ENCODE data around the gene CCDC175. TPM values are rescaled to one million over a fixed set of nuclear protein-coding genes. Genes with fewer than 3 reads are reported as not detected.

The CCDC175 gene
- total RNA-seq (2021) (not detected in 2 replicates), Bru-seq, nascent RNA (percentile 2 among the genes with signal in this experiment), BruChase-seq, experiment 1, labeled RNA remaining after a 2-hour chase (not detected), BruChase-seq, experiment 2, labeled RNA remaining after a 6-hour chase (not detected)
- long read RNA-seq: 0 reads

- Histone ChIP-seq H3K4me2 (no peak within 1 kb of the TSS), H3K79me2 (ENCODE audit: low read depth) (no peaks in the 10 kb centered on the region), H3K9me3 (ENCODE audit: insufficient read depth, low read depth) (no peaks in the 10 kb centered on the region), H3F3A (ENCODE audit: insufficient read depth, low read depth) (no peaks in the 10 kb centered on the region), H3K36me3 (ENCODE audit: low read depth) (no peaks in the 10 kb centered on the region), H3K27ac (no peak within 1 kb of the TSS), H3K9me2 (ENCODE audit: insufficient read depth) (no peaks in the 10 kb centered on the region), H4K20me1 (ENCODE audit: insufficient read depth) (no peaks in the 10 kb centered on the region), H3K27me3 (ENCODE audit: insufficient read depth, low read depth) (no peaks in the 10 kb centered on the region), H2AFZ (no peak within 1 kb of the TSS), H3K4me3 (no peak within 1 kb of the TSS), H3K4me1 (replicated peaks; ENCODE audit: insufficient read depth) (no peaks in the 10 kb centered on the region)
- no TSS peak for BruUV-seq (replicated peaks)
- intact Hi-C loops (cut with micrococcal nuclease; ENCODE audit: unreplicated experiment): loop anchor here (2.0 kb wide), 2 partner anchors 450 to 548 kb away; no protein-coding TSS in a partner anchor
- DNase-seq: peak in 1 of 2 experiments; percentile 48
- TF ChIP-seq CTCF (conservative IDR thresholded peaks at IDR 0.05): peak; percentile 53; the same call in 1 of the 2 replicates
- TF ChIP-seq EZH2 (IDR thresholded peaks at IDR 0.05; ENCODE audit: low read depth): no peak
- POLR2A ChIA-PET (ENCODE audit: unreplicated experiment): no interaction called here
- CTCF ChIA-PET: no interaction called here
Measured at GRCh38 chr14:59576332-59577294, at the start of gene CCDC175. TSS of gene CCDC175 (minus strand) at chr14:59576812. CDS start at chr14:59576775, 37 bp downstream.

GRCh38 chr14:59622631-59623030, 46.0 kb upstream of the CCDC175 start:
- POLR2A ChIA-PET (ENCODE audit: unreplicated experiment): no interaction called here
- intact Hi-C loops (cut with micrococcal nuclease; ENCODE audit: unreplicated experiment): no loop called here
- Histone ChIP-seq H2AFZ (no peak overlapping the region), H3K4me3 (no peak overlapping the region), H3K4me2 (no peak overlapping the region), H4K20me1 (ENCODE audit: insufficient read depth) (no peaks in the 10 kb centered on the region), H3K27ac (no peak overlapping the region), H3K27me3 (ENCODE audit: insufficient read depth, low read depth) (no peaks in the 10 kb centered on the region), H3K4me1 (replicated peaks; ENCODE audit: insufficient read depth) (no peaks in the 10 kb centered on the region), H3K9me3 (ENCODE audit: insufficient read depth, low read depth) (no peaks in the 10 kb centered on the region), H3F3A (ENCODE audit: insufficient read depth, low read depth) (no peaks in the 10 kb centered on the region), H3K36me3 (ENCODE audit: low read depth) (no peaks in the 10 kb centered on the region), H3K9me2 (ENCODE audit: insufficient read depth) (no peaks in the 10 kb centered on the region), H3K79me2 (ENCODE audit: low read depth) (no peaks in the 10 kb centered on the region)
- DNase-seq: no peak
- TF ChIP-seq CTCF (conservative IDR thresholded peaks at IDR 0.05): no peak
- TF ChIP-seq EZH2 (IDR thresholded peaks at IDR 0.05; ENCODE audit: low read depth): no peak
- CTCF ChIA-PET: no interaction called here
- BruUV-seq (replicated peaks): no TSS peak

GRCh38 chr14:59619061-59619460, 42.4 kb upstream of the CCDC175 start:
- intact Hi-C loops (cut with micrococcal nuclease; ENCODE audit: unreplicated experiment): no loop called here
- H4K20me1 ChIP-seq (ENCODE audit: insufficient read depth): no peaks in the 10 kb centered on the region
- no peak overlapping the region for H3K27ac ChIP-seq
- H3F3A ChIP-seq (ENCODE audit: insufficient read depth, low read depth): no peaks in the 10 kb centered on the region
- DNase-seq: no peak
- no peaks in the 10 kb centered on the region for H3K9me3 ChIP-seq (ENCODE audit: insufficient read depth, low read depth)
- no peaks in the 10 kb centered on the region for H3K79me2 ChIP-seq (ENCODE audit: low read depth)
- no peak overlapping the region for H3K4me3 ChIP-seq
- H3K4me2 ChIP-seq: no peak overlapping the region
- TF ChIP-seq CTCF (conservative IDR thresholded peaks at IDR 0.05) (no peak), EZH2 (IDR thresholded peaks at IDR 0.05; ENCODE audit: low read depth) (no peak)
- H3K4me1 ChIP-seq (replicated peaks; ENCODE audit: insufficient read depth): no peaks in the 10 kb centered on the region
- no peaks in the 10 kb centered on the region for H3K27me3 ChIP-seq (ENCODE audit: insufficient read depth, low read depth)
- no peaks in the 10 kb centered on the region for H3K36me3 ChIP-seq (ENCODE audit: low read depth)
- no peaks in the 10 kb centered on the region for H3K9me2 ChIP-seq (ENCODE audit: insufficient read depth)
- no TSS peak for BruUV-seq (replicated peaks)
- no peak overlapping the region for H2AFZ ChIP-seq
- POLR2A ChIA-PET (ENCODE audit: unreplicated experiment): no interaction called here
- CTCF ChIA-PET: no interaction called here
